ENCODE data around the gene RARRES1. TPM values are rescaled to one million over a fixed set of nuclear protein-coding genes. Genes with fewer than 3 reads are reported as not detected.

RARRES1 gene
- total RNA-seq, 1 experiment from 2014 or later: 0.35 TPM

- DNase-seq (ENCODE audit: low spot score) (no peak), ATAC-seq (no peak)
- H3K9me3 Mint-ChIP-seq: no peaks in the 10 kb centered on the region
- 0 out of 2 replicates have a peak, but pooled peaks cover 5% of the 10 kb centered on the region for H3K36me3 Mint-ChIP-seq
- ChIA-PET CTCF (no interaction called here), POLR2A (interaction anchor here (0.6 kb wide), 1 partner anchor 934 kb away, joined by 3 read pairs; no protein-coding TSS in a partner anchor)
- TF ChIP-seq ZNF416 (CRISPR knock-in tag; IDR thresholded peaks at IDR 0.05) (no peak), ZSCAN18 (CRISPR knock-in tag; IDR thresholded peaks at IDR 0.05) (no peak), ZNF281 (CRISPR knock-in tag; IDR thresholded peaks at IDR 0.05) (no peak), E2F5 (CRISPR knock-in tag; IDR thresholded peaks at IDR 0.05) (no peak), ZNF532 (CRISPR knock-in tag; IDR thresholded peaks at IDR 0.05; ENCODE audit: borderline replicate concordance) (no peak), FOXP1 (CRISPR knock-in tag; IDR thresholded peaks at IDR 0.05; ENCODE audit: borderline replicate concordance) (no peak)
- 0 out of 2 replicates have a peak, but pooled peaks cover 5% of the 10 kb centered on the region for H3K4me1 Mint-ChIP-seq
- H3K27me3 Mint-ChIP-seq (ENCODE audit: low read depth): no peaks in the 10 kb centered on the region
- H3K27ac Mint-ChIP-seq: no peak overlapping the region
- H3K4me3 Mint-ChIP-seq: no peak overlapping the region
These were observed 29.3 kb downstream of the RARRES1 start for GRCh38 chr3:158702815-158703481.

- TF ChIP-seq SMAD3 (CRISPR knock-in tag; IDR thresholded peaks at IDR 0.05; ENCODE audit: borderline replicate concordance) (no peak), E2F5 (CRISPR knock-in tag; IDR thresholded peaks at IDR 0.05) (no peak), ATF3 (CRISPR knock-in tag; conservative IDR thresholded peaks at IDR 0.05) (no peak)
- H3K36me3 Mint-ChIP-seq: 0 out of 2 replicates have a peak, but pooled peaks cover 2% of the 10 kb centered on the region
- ATAC-seq: no peak
- H3K27ac Mint-ChIP-seq: no peak overlapping the region
- no peak overlapping the region for H3K4me3 Mint-ChIP-seq
- H3K27me3 Mint-ChIP-seq (ENCODE audit: low read depth): no peaks in the 10 kb centered on the region
- DNase-seq (ENCODE audit: low spot score): no peak
- no peaks in the 10 kb centered on the region for H3K9me3 Mint-ChIP-seq
- ChIA-PET CTCF (interaction anchor here (1.1 to 1.7 kb wide), 2 partner anchors 57 to 88 kb away, joined by 3 to 4 read pairs; partner anchors contain the start of gene GFM1), POLR2A (no interaction called here)
- 0 out of 2 replicates have a peak, but pooled peaks cover 5% of the 10 kb centered on the region for H3K4me1 Mint-ChIP-seq
These were observed 30.7 kb downstream of the RARRES1 start for GRCh38 chr3:158701420-158702065.
